Small intestine (tissue), 16 donors: ENCODE data around the gene BRAT1. TPM values are rescaled to one million over a fixed set of nuclear protein-coding genes. Genes with fewer than 3 reads are reported as not detected.

Source experiments
- DNase-seq, 2 donors: peaks; one replicate each; pipeline versions ENCODE4 v3.0.0 to v3.0.0-alpha.2; 2013
- FAIRE-seq: peaks from 2 replicates; lab custom pipeline; 2012; peaks lifted over from hg19 to GRCh38; lab: Jason Lieb, UNC
- H3K27ac ChIP-seq, 3 donors: one replicate each; pipeline ENCODE4 v1.5.1; 2013; ENCODE audit warnings: low read length in 2 of 3, mild to moderate bottlenecking in 2 of 3, control low read depth in 1 of 3, inconsistent platforms in 1 of 3, low read depth in 1 of 3, moderate library complexity in 1 of 3
- H3K27me3 ChIP-seq, 3 donors: one replicate each; pipeline ENCODE4 v1.6.1; 2013; ENCODE audit warnings: low read length in 3 of 3, inconsistent platforms in 1 of 3; ENCODE audit not compliant: control insufficient read depth in 3 of 3, insufficient read depth in 3 of 3
- H3K36me3 ChIP-seq, 3 donors: one replicate each; pipeline ENCODE4 v1.6.1; 2013; ENCODE audit warnings: low read length in 3 of 3, inconsistent platforms in 1 of 3, low read depth in 1 of 3, mild to moderate bottlenecking in 1 of 3, moderate library complexity in 1 of 3; ENCODE audit not compliant: control insufficient read depth in 3 of 3, insufficient read depth in 2 of 3
- H3K4me1 ChIP-seq, 3 donors: one replicate each; pipeline ENCODE4 v1.6.1; 2013; ENCODE audit warnings: low read length in 2 of 3, inconsistent platforms in 1 of 3, low read depth in 1 of 3, mild to moderate bottlenecking in 1 of 3, moderate library complexity in 1 of 3; ENCODE audit not compliant: control insufficient read depth in 3 of 3, insufficient read depth in 2 of 3
- H3K4me3 ChIP-seq, 3 donors: one replicate each; pipeline ENCODE4 v1.5.1; 2013; ENCODE audit warnings: low read length in 3 of 3, control low read depth in 1 of 3, inconsistent platforms in 1 of 3, low read depth in 1 of 3, mild to moderate bottlenecking in 1 of 3, moderate library complexity in 1 of 3
- H3K9me3 ChIP-seq, 2 donors: one replicate each; pipeline ENCODE4 v1.6.1; 2013; ENCODE audit warnings: low read depth in 1 of 2, low read length in 1 of 2; ENCODE audit not compliant: control insufficient read depth in 2 of 2, insufficient read depth in 1 of 2
- WGBS, 3 donors: extraction: QIAGEN DNeasy Blood & Tissue Kit; methylation state at CpG; one replicate each; pipeline ENCODE4 v1.1.7; 2013; 5-methylcytosine and 5-hydroxymethylcytosine counted together
- long read RNA-seq, 10 donors: transcript quantifications; one replicate each; lab custom pipeline, GENCODE V29; 2026
- polyA plus RNA-seq, 4 donors: library from polyadenylated mRNA; stranded (reverse) in 3 of 4; unstranded in 1 of 4; fragments of 200-250 nt in 3 of 4; fragments of 120-200 nt in 1 of 4; gene quantifications; one replicate each; pipeline versions ENCODE4 v1.2.1 to v1.2.3, GENCODE V29; 2013
- donor health status: healthy with polysubstance abuse.
- donor health status: control.
- donor health status: control.
- donor health status: Bipolar disorder and iron deficiency.
- donor health status: healthy.

The BRAT1 gene
- polyA plus RNA-seq: 10 to 100 TPM; 25.1 to 40.3 (median 28.2) TPM
- long read RNA-seq, donor 1, partial matches to known transcripts: 5 of 6 reads
- long read RNA-seq, donor 1, other reads (novel, unspliced or antisense): 0 of 6 reads
- long read RNA-seq, donor 2: 0 reads
- long read RNA-seq, donor 3, partial matches to known transcripts: 0 of 1 reads
- long read RNA-seq, donor 3, other reads (novel, unspliced or antisense): 0 of 1 reads
- long read RNA-seq, donor 4: 0 reads
- long read RNA-seq, donor 5: 0 reads
- long read RNA-seq, donor 6, partial matches to known transcripts: 0 of 1 reads
- long read RNA-seq, donor 6, other reads (novel, unspliced or antisense): 0 of 1 reads
- long read RNA-seq, donor 7, partial matches to known transcripts: 0 of 4 reads
- long read RNA-seq, donor 7, other reads (novel, unspliced or antisense): 0 of 4 reads
- long read RNA-seq, donor 8: 0 reads
- long read RNA-seq, donor 9, partial matches to known transcripts: 0 of 3 reads
- long read RNA-seq, donor 9, other reads (novel, unspliced or antisense): 0 of 3 reads
- long read RNA-seq, donor 10: 0 reads

GRCh38 chr7:2555121-2556052 is at the start of gene BRAT1:
TSS of gene BRAT1 (minus strand) at chr7:2555524. CDS start at chr7:2554431, 1,093 bp downstream.
- H3K4me1 ChIP-seq: peaks cover 3 to 28% (median 3%) of the 10 kb centered on the region in 3 donors
- FAIRE-seq: no peak
- 0 to 1% (median 0%) methylated on average over 60 to 79 of the region's 79 CpGs for WGBS, 3 donors

GRCh38 chr7:2604608-2605174 is 49.4 kb upstream of the BRAT1 start:
- H3K9me3 ChIP-seq: no peaks in the 10 kb centered on the region
- DNase-seq (no peak), FAIRE-seq (no peak)
- H3K4me3 ChIP-seq: no peak overlapping the region
- H3K36me3 ChIP-seq: peaks cover 3 to 80% (median 13%) of the 10 kb centered on the region in 3 donors
- H3K27me3 ChIP-seq: no peaks in the 10 kb centered on the region
- 95 to 98% (median 95%) methylated on average over 27 to 29 of the region's 29 CpGs for WGBS, 3 donors
- H3K4me1 ChIP-seq: no peaks in the 10 kb centered on the region
- H3K27ac ChIP-seq: no peak overlapping the region

More at GRCh38 chr7:2555121-2556052, at the start of gene BRAT1:
- no peaks in the 10 kb centered on the region for H3K9me3 ChIP-seq
- peak within 1 kb of the TSS; percentile 88 to 98 (median 98) for H3K27ac ChIP-seq
- peak; percentile 93 to 96 for DNase-seq
- H3K27me3 ChIP-seq: no peaks in the 10 kb centered on the region
- peak within 1 kb of the TSS; percentile 63 to 92 (median 65) for H3K4me3 ChIP-seq
- H3K36me3 ChIP-seq: peaks cover 0 to 26% (median 0%) of the 10 kb centered on the region in 3 donors

DNA sequence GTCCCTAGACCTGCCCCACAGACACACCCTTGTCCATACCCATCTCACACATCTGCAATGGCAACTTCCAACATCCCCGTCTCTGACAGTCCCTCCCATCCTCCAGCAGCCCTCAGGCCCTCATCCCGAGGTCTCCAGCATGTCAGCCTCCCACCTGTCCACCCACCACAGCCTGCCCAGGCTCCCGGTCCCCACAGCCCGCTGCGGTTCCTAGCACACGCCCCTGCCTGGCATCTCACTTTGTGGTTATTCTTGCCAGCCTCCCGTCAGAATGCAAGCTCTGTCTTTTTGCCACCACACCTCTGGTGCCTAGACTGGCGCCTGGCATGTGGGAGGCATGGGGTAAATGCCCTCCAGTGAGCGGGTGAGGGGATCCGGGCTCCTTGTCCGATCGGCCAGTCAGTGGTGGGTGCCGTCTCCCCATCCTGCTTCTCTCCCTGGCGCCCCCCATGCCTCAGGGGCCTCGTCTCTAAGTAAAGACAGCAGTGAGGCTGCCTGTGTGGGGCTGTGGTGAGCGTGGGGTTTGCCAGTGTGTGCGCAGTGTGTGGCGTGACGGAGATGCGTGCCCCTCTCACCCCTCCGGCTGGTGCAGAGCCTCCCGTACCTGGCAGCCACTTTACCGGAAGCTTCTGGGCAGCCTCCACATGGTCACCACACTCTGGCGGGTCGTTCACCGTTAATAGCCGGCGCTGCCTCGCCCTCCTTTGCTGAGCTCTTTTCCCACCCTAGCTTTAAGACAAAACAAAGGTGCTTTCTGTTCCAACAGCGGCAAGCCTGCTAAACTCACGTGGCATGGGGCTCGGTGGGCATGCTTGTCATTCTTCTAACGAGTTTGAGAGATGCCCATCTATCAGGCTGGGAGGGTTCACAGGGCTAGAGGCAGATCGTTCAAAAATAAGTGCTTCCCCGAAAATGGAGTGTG is 48.0 kb upstream of the BRAT1 start:
- DNase-seq (no peak), FAIRE-seq (no peak)
- no peaks in the 10 kb centered on the region for H3K9me3 ChIP-seq
- no peak overlapping the region for H3K27ac ChIP-seq
- no peaks in the 10 kb centered on the region for H3K4me1 ChIP-seq
- WGBS, 3 donors: 87 to 97% (median 96%) methylated on average over 35 of the region's 35 CpGs
- H3K36me3 ChIP-seq: peaks cover 3 to 88% (median 16%) of the 10 kb centered on the region in 3 donors
- no peaks in the 10 kb centered on the region for H3K27me3 ChIP-seq
- no peak overlapping the region for H3K4me3 ChIP-seq

GRCh38 chr7:2602406-2603043 is 47.2 kb upstream of the BRAT1 start:
- no peaks in the 10 kb centered on the region for H3K9me3 ChIP-seq
- H3K4me3 ChIP-seq: no peak overlapping the region
- H3K36me3 ChIP-seq: peaks cover 3 to 88% (median 16%) of the 10 kb centered on the region in 3 donors
- WGBS, 3 donors: 82 to 88% (median 86%) methylated on average over 19 of the region's 19 CpGs
- DNase-seq: no peak
- H3K27ac ChIP-seq: no peak overlapping the region
- H3K4me1 ChIP-seq: no peaks in the 10 kb centered on the region
- H3K27me3 ChIP-seq: no peaks in the 10 kb centered on the region
- no peak for FAIRE-seq

DNA sequence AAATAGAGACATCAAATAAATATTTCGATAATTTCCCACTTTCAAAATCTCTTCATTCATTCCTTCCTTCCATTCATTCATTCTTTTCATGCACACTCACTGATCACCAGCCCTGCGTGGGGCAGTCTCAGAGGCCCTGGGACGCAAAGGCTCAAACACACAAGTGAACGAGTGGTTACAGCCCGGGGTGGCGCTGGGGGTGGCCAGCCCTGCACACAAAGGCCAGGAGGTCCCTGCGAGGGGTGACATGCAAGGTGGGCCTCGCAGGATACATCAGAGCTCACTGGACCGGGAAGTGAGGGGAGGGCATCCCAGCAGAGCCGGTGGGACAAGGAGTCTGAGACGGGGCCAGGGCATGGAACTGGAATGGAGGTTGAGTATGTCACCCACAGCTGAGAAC is 46.6 kb upstream of the BRAT1 start:
- Histone ChIP-seq H3K4me1 (no peaks in the 10 kb centered on the region), H3K4me3 (no peak overlapping the region), H3K36me3 (peaks cover 4 to 88% (median 16%) of the 10 kb centered on the region in 3 donors), H3K27ac (no peak overlapping the region), H3K27me3 (no peaks in the 10 kb centered on the region), H3K9me3 (no peaks in the 10 kb centered on the region)
- WGBS, 3 donors: 92 to 96% (median 95%) methylated on average over 11 of the region's 11 CpGs
- FAIRE-seq (no peak), DNase-seq (no peak)

- peak in 1 of 2 donors; percentile 41 for DNase-seq
- no peak for FAIRE-seq
- 31 to 70% (median 62%) methylated on average over 9 of the region's 9 CpGs for WGBS, 3 donors
Observed at GRCh38 chr7:2601065-2601464, 45.7 kb upstream of the BRAT1 start.

DNA sequence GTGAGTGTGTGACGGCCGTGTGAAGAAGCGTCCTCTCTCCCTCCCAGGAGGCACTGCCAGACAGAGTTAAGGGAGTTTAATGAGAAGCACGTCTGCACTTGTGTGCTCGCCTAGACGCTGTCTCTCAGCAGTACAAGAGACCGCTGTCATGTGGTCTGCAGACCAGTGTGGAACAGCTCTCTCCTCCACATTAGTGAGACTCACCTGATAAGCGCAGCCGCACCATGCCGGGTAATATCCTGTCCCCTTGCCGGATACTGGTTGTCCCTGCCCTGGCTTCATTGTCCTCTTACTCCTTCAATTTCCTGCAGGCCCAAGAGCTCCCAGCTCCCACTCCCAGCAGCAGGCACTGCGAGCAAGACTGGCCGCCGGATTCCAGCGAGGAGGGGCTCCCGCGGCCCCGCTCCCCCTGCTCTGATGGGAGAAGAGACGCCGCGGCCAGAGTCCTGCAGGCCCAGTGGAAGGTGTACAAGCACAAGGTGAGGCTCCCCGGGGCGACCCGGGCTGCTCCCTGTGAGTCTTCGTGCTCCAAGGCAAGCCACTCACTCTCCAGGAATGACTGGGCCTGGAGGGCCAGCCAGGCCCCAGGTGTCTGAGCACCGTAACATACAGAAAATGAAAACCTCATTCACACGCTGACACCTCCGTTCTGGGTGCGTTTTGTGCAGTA is 43.0 kb upstream of the BRAT1 start:
- FAIRE-seq: no peak
- DNase-seq: no peak
- H3K4me1 ChIP-seq: no peaks in the 10 kb centered on the region
- no peak overlapping the region for H3K27ac ChIP-seq
- 88 to 96% (median 94%) methylated on average over 29 of the region's 29 CpGs for WGBS, 3 donors
- no peaks in the 10 kb centered on the region for H3K9me3 ChIP-seq
- H3K27me3 ChIP-seq: no peaks in the 10 kb centered on the region
- peaks cover 12 to 93% (median 26%) of the 10 kb centered on the region in 3 donors for H3K36me3 ChIP-seq
- H3K4me3 ChIP-seq: no peak overlapping the region

More at GRCh38 chr7:2601065-2601464, 45.7 kb upstream of the BRAT1 start:
- H3K4me3 ChIP-seq: no peak overlapping the region
- H3K9me3 ChIP-seq: no peaks in the 10 kb centered on the region
- H3K27me3 ChIP-seq: no peaks in the 10 kb centered on the region
- no peaks in the 10 kb centered on the region for H3K4me1 ChIP-seq
- peaks cover 7 to 85% (median 16%) of the 10 kb centered on the region in 3 donors for H3K36me3 ChIP-seq
- H3K27ac ChIP-seq: no peak overlapping the region
